Adrenal gland (tissue), 5 donors: ENCODE data around the gene EVL.

Experiments used
- CTCF ChIP-seq, 6 experiments: fragments of 450-650 bp in 4 of 6; fragments of 200-600 bp in 2 of 6; sonication (generic) in 1 of 6; IDR thresholded peaks; 1 replicate in 5 of 6; 2 replicates in 1 of 6; pipeline versions ENCODE4 v1.5.1 to v1.8.0; 2016 to 2021; ENCODE audit warnings: antibody characterized with exemption in 6 of 6, mild to moderate bottlenecking in 2 of 6, moderate library complexity in 1 of 6
- POLR2A ChIP-seq, 2 donors: fragments of 450-650 bp; IDR thresholded peaks; one replicate each; pipeline ENCODE4 v1.6.1; 2017; ENCODE audit warnings: antibody characterized with exemption in 2 of 2, mild to moderate bottlenecking in 2 of 2, moderate library complexity in 1 of 2
- donor health status: DM: no; HTN: no; CAD: no.

- TF ChIP-seq CTCF (IDR thresholded peaks at IDR 0.05): no peak
- no peak for TF ChIP-seq POLR2A (IDR thresholded peaks at IDR 0.05)
Observed at GRCh38 chr14:100056431-100056830, 8.8 kb upstream of the EVL start.
